GM10847 (cell line): ENCODE data around the gene TMEM82.

ENCODE experiments used
- POLR2A ChIP-seq: IDR thresholded peaks from 2 replicates; pipeline ENCODE4 v1.6.1; 2011; ENCODE audit not compliant: insufficient read length; ENCODE audit errors: extremely low read depth

The TMEM82 gene

GRCh38 chr1:15728937-15729657 lies 13.2 kb upstream of the TMEM82 start:
- no peak for TF ChIP-seq POLR2A

DNA sequence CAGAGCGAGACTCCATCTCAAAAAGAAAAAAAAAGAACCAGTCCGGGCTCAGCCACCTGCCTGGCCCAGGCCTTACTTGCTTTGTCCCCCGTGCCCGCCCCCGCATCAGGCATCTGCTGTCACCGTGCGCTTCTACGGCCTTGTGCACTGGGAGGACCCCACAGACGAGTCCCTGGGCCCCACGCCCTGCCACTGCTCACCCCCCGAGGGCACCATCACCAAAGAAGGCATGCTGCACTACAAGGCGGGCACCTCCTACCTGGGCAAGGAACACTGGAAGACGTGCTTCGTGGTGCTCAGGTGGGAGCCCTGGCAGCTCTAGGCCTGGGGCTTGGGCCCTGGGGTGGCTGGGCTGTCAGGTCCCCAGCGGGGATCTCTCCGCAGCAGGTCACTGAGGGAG lies 11.9 kb upstream of the TMEM82 start:
- no peak for TF ChIP-seq POLR2A

DNA sequence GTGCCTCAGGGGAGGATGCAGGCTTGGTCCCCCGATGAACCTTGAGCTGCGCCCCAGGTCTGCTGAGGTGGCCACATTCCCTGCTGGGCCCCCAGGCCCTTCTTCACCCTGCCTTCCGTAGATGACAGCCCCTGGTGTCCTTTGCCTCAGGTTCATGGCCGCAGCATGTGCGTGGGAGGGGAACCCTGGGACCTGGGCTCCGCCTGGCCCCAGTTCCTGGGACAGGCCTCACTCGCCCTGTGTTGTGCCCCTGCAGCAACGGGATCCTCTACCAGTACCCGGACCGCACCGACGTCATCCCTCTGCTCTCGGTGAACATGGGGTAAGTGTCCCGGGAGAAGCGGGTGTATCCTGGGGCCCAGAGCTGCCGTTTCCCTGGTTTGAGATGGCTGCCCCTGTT lies 11.4 kb upstream of the TMEM82 start:
- TF ChIP-seq POLR2A = no peak

DNA sequence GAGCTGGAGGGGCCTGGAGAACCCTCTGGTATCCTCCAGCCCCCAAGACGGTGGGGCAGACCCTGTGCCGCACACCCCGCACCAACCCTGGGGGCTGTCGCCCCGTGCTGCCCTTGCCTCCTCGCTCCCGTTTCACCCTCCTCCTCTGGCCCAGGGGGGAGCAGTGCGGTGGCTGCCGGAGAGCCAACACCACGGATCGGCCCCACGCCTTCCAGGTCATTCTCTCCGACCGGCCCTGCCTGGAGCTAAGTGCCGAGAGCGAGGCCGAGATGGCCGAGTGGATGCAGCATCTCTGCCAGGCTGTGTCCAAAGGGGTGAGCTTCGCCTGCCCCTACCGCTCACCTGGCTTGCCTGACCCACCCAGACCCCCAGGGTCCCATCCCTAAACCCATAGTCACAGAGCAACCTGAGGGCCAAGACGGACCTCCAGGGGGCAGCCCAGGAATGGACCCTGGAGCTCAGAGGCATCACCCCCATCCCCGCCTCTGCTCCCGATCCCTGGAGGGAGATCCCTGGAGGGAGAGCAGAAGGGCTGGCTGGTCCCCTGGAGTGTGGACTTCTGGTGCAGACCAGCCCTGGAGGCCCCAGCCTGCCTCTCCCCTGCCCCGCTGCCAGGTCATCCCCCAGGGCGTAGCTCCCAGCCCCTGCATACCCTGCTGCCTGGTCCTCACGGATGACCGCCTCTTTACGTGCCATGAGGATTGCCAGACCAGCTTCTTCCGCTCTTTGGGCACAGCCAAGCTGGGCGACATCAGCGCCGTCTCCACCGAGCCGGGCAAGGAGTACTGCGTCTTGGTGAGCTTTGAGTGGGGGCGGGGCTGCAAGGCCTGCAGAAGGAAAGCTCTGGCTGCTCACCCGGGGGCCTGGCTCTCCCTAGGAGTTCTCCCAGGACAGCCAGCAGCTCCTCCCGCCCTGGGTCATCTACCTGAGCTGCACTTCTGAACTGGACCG lies 10.3 kb upstream of the TMEM82 start:
- no peak for TF ChIP-seq POLR2A

- TF ChIP-seq POLR2A = no peak
Measured at GRCh38 chr1:15732686-15733081, 9.6 kb upstream of the TMEM82 start.

DNA sequence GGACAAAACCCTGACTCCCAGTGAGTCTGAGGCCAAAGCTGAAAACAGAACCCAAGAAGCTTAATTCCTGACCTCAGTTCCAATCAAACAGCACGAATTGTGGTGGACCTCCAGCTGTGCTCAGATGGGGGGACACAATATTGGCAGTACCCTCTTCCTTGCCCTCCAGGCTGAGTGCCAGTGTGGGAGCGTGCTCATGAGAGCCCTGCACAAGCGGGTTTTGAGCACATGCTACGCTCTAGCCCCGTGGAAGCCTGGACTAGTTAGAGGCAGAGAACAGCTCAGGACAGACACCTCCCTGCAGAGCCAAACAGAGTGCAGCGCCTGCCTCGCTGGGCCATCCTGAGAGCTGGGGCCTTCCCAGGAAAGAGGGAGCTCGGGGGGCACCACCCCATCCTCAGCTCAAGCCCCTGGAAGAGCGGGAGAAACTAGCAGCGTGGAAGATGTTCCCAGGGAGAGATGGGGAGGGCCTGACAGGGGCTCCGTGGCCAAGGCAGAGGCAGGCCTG lies 9.0 kb upstream of the TMEM82 start:
- no peak for TF ChIP-seq POLR2A

- no peak for TF ChIP-seq POLR2A
Measured at GRCh38 chr1:15733726-15734226, 8.5 kb upstream of the TMEM82 start.

DNA sequence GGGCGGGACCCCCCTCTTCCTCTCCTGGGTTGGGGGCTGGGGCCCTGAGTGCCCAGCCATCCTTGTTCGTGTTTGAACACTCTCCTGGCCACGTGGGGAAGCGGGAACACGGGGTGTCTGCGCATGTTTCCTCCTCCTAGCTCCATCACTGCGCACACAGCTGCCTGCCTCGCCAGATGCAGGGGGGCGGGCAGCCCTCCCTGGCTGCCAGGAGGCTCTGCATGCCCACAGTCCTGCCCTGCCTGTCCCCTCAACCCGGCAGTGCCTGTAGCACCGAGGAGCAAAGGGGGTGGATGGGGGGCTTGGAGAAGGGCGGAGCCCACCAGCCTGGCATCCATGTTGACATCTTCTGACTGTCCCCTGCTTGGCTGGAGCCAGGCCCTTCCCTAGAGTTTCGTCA lies 8.0 kb upstream of the TMEM82 start:
- no peak for TF ChIP-seq POLR2A

- TF ChIP-seq POLR2A = no peak
Measured at GRCh38 chr1:15734901-15735300, 7.4 kb upstream of the TMEM82 start.

GRCh38 chr1:15735304-15736037 lies 6.8 kb upstream of the TMEM82 start:
- no peak for TF ChIP-seq POLR2A

DNA sequence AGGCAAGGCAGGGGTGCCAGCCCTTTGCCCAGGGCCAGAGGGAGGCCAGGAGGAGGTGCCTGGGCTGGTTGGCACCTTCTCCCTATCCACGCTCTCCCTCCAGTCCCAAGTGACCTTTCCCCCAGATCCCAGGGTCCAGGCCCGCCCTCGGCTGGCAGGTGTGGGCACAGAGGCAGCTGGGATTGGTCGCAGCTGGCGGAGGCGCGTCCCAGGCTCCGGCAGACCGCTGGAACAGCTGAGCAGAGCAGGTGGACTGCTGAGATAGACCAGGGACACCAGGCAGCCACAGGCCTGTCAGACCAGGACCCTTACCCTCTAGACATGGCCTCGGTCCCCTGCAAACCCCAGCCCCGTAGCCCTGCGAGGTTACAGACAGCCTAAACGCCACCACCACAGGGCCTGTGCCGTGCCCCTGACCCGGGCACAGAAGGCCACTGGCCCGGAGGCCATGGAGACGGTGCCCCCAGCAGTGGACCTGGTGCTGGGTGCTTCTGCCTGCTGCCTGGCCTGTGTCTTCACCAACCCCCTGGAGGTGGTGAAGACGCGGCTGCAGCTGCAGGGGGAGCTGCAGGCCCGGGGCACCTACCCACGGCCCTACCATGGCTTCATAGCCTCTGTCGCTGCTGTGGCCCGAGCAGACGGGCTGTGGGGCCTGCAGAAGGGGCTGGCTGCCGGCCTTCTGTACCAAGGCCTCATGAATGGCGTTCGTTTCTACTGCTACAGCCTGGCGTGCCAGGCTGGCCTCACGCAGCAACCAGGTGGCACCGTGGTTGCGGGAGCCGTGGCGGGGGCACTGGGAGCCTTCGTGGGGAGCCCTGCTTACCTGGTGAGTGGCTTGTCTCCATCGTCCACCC lies 6.0 kb upstream of the TMEM82 start, which contains the start of gene SLC25A34:
Gene SLC25A34 (plus strand): TSS at position 221 of the 854 bp plus-strand sequence. CDS start 228 bp downstream, at position 449.
- no peak for TF ChIP-seq POLR2A

DNA sequence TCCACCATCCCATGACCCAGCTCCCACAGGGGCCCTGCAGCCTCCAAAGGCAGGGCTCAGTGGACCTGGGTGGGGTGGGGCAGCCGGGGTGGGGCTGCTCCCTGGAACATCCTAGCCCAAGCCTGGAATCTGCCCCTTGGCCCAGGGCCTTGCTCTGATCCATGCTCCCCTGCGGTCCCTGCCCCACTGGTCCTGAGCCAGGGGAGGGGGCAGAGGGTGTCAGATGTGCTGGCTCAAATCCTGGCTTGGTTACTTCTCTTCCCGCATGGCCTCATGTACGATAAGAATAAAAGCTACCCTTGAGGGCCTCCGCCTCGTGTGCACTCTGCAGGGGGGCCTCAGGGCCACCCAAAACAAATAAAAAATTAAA lies 5.4 kb upstream of the TMEM82 start:
- TF ChIP-seq POLR2A = no peak

DNA sequence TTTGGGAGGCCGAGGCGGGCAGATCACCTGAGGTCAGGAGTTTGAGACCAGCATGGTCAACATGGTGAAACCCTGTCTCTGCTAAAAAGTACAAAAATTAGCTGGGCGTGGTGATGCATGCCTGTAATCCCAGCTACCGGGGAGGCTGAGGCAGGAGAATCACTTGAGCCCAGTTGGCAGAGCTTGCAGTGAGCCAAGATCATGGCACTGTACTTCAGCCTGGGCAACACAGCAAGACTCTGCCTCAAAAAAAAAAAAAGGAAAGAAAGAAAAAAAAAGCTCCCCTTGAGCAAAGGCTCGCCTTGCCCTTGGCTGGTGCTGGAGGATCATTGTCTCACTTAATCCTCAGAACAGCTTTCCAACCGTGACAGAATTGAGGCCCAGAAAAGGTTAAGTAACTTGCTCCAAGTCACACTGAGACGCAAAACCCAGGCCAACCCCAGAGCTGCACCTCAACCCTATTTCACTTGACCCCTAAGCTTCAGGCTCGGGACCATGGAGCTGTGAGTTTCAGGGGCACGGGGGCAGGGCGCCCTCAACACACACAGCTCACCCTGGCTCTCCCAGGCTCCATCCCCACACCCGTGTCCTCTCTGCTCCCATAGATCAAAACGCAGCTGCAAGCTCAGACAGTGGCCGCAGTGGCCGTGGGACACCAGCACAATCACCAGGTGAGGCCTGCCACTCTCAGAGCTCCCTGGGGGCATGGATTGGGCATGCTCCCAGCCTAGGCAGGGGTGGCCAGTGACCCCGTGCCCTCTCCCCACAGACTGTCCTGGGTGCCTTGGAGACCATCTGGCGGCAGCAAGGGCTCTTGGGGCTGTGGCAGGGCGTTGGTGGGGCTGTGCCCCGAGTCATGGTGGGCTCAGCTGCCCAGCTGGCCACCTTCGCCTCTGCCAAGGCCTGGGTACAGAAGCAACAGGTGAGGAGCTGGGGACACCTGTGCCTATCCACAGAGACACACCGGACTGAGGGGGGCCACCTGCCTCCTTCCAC lies 4.7 kb upstream of the TMEM82 start:
- no peak for TF ChIP-seq POLR2A
